HepG2 (cell line): Measurements from ENCODE around the gene WIPF2. TPM values are rescaled to one million over a fixed set of nuclear protein-coding genes. Genes with fewer than 3 reads are reported as not detected.

Experiments used
- ADNP ChIP-seq: sonication (generic); formaldehyde crosslinking; IDR thresholded peaks from 2 replicates; pipeline ENCODE4 v1.4.0; 2020; ENCODE audit warnings: missing genetic modification reagents
- FOXM1 ChIP-seq: sonication (generic); formaldehyde crosslinking; IDR thresholded peaks from 2 replicates; pipeline ENCODE4 v1.5.0; 2020; ENCODE audit warnings: missing genetic modification reagents
- KAT2B ChIP-seq: fragments of 150-350 bp; IDR thresholded peaks from 2 replicates; pipeline ENCODE4 v1.6.1; 2014; ENCODE audit warnings: low read depth, low read length, borderline replicate concordance
- MED1 ChIP-seq: sonication (generic); formaldehyde crosslinking; IDR thresholded peaks from 2 replicates; pipeline ENCODE4 v1.4.0; 2020; ENCODE audit warnings: missing genetic modification reagents
- NCOA1 ChIP-seq: sonication (generic); formaldehyde crosslinking; IDR thresholded peaks from 2 replicates; pipeline ENCODE4 v1.9.0; 2021; ENCODE audit warnings: missing genetic modification reagents
- NFIB ChIP-seq: sonication (generic); formaldehyde crosslinking; IDR thresholded peaks from 2 replicates; pipeline ENCODE4 v1.9.0; 2021; ENCODE audit warnings: missing genetic modification reagents, mild to moderate bottlenecking, borderline replicate concordance
- PHF21A ChIP-seq: sonication (generic); formaldehyde crosslinking; IDR thresholded peaks from 2 replicates; pipeline ENCODE4 v1.5.0; 2020; ENCODE audit warnings: mild to moderate bottlenecking, missing genetic modification reagents
- PHF5A ChIP-seq: IDR thresholded peaks from one replicate; pipeline ENCODE4 v1.6.1; 2018; ENCODE audit warnings: low read depth, missing genetic modification reagents; ENCODE audit not compliant: unreplicated experiment
- TAF15 ChIP-seq: fragments of 200-400 bp; formaldehyde crosslinking; IDR thresholded peaks from one replicate; pipeline ENCODE4 v1.6.1; 2018; ENCODE audit warnings: mild to moderate bottlenecking, low read depth, low read length; ENCODE audit not compliant: poor library complexity, severe bottlenecking
- ZNF136 ChIP-seq: sonication (generic); formaldehyde crosslinking; IDR thresholded peaks from 2 replicates; pipeline ENCODE4 v1.8.1; 2022; ENCODE audit warnings: low read depth, mild to moderate bottlenecking, moderate library complexity, missing genetic modification reagents
- ZNF460 ChIP-seq: sonication (generic); formaldehyde crosslinking; IDR thresholded peaks from 2 replicates; pipeline ENCODE4 v1.5.1; 2020; ENCODE audit warnings: missing genetic modification reagents, mild to moderate bottlenecking, borderline replicate concordance
- ZNF747 ChIP-seq: sonication (generic); formaldehyde crosslinking; IDR thresholded peaks from 2 replicates; pipeline ENCODE4 v1.8.1; 2023; ENCODE audit warnings: missing genetic modification reagents, mild to moderate bottlenecking, borderline replicate concordance
- ZNF788 ChIP-seq: sonication (generic); formaldehyde crosslinking; IDR thresholded peaks from 2 replicates; pipeline ENCODE4 v1.5.0; 2020; ENCODE audit warnings: mild to moderate bottlenecking, missing genetic modification reagents, borderline replicate concordance
- polyA plus RNA-seq, 8 experiments: library from polyadenylated mRNA; depleted of rRNA in 3 of 8; stranded (reverse) in 7 of 8; unstranded in 1 of 8; fragments of >200 nt; fragmentation: Illumina TruSeq in 4 of 8; extraction: Trizol in 4 of 8; gene quantifications; 2 replicates each; pipeline versions ENCODE4 v1.2.1 to v1.2.3, GENCODE V29; 2011 to 2016; ENCODE audit warnings: low read depth in 4 of 8, missing spikeins in 1 of 8, mixed read lengths in 1 of 8; ENCODE audit not compliant: insufficient read depth in 1 of 8
- total RNA-seq, 5 experiments: library from RNA; depleted of rRNA; stranded (reverse); fragments of >200 nt; fragmentation: Illumina TruSeq; extraction: Trizol; gene quantifications; 2 replicates each; pipeline ENCODE4 v1.2.3, GENCODE V29; 2016; ENCODE audit warnings: low read depth in 1 of 5
- TF ChIP-seq, protein P1 (sequence below): sonication (generic); formaldehyde crosslinking; IDR thresholded peaks from 2 replicates; pipeline ENCODE4 v1.5.1; 2020; ENCODE audit warnings: mild to moderate bottlenecking, missing genetic modification reagents, moderate library complexity
- TF ChIP-seq, protein P2 (sequence below), 2 experiments: sonication (generic) in 1 of 2; formaldehyde crosslinking in 1 of 2; IDR thresholded peaks; 2 replicates each; pipeline versions ENCODE4 v1.4.0 to v1.6.1; 2018 to 2020; ENCODE audit warnings: missing genetic modification reagents in 2 of 2, borderline replicate concordance in 1 of 2, low read depth in 1 of 2, mild to moderate bottlenecking in 1 of 2, missing biosample characterization in 1 of 2
- TF ChIP-seq, protein P3 (sequence below): sonication (generic); formaldehyde crosslinking; IDR thresholded peaks from 2 replicates; pipeline ENCODE4 v1.8.1; 2023; ENCODE audit warnings: mild to moderate bottlenecking, missing genetic modification reagents, borderline replicate concordance
- TF ChIP-seq, protein P4 (sequence below): sonication (generic); formaldehyde crosslinking; IDR thresholded peaks from 2 replicates; pipeline ENCODE4 v1.4.0; 2020; ENCODE audit warnings: missing genetic modification reagents, borderline replicate concordance

The WIPF2 gene
- total and polyA plus RNA-seq, 2 of the 13 experiments (the other 11 are each of a cell fraction or from before 2014, with no cell fraction given) = 7.2 to 10.8 TPM

DNA sequence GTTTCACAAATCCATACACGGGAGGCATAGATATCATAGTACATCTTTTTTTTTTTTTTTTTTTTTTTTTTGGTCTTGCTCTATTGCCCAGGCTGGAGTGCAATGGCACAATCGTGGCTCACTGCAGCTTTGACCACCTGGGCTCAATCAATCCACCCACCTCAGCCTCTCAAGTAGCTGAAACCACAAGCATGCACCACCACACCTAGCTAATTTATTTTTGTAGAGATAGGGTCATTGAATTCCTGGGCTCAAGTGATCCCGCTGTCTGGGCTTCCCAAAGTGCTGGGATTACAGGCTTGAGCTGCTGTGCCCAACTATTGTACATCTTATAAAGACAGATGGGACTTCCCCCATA lies 45.3 kb upstream of the WIPF2 start (continued):
- TF ChIP-seq KAT2B = no peak
- TF ChIP-seq PHF5A (CRISPR knock-in tag) = no peak
- TF ChIP-seq MED1 = no peak
- no peak for TF ChIP-seq ZNF136 (CRISPR knock-in tag)
- TF ChIP-seq, protein P1, sequence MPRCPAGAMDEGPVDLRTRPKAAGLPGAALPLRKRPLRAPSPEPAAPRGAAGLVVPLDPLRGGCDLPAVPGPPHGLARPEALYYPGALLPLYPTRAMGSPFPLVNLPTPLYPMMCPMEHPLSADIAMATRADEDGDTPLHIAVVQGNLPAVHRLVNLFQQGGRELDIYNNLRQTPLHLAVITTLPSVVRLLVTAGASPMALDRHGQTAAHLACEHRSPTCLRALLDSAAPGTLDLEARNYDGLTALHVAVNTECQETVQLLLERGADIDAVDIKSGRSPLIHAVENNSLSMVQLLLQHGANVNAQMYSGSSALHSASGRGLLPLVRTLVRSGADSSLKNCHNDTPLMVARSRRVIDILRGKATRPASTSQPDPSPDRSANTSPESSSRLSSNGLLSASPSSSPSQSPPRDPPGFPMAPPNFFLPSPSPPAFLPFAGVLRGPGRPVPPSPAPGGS (CRISPR knock-in tag) = no peak
- 0 out of 2 replicates have a peak, but pooled peaks have one; percentile 9 for TF ChIP-seq ZNF460
- TF ChIP-seq ZNF747 (CRISPR knock-in tag) = 0 out of 2 replicates have a peak, but pooled peaks have one; percentile 30
- TF ChIP-seq, protein P2, sequence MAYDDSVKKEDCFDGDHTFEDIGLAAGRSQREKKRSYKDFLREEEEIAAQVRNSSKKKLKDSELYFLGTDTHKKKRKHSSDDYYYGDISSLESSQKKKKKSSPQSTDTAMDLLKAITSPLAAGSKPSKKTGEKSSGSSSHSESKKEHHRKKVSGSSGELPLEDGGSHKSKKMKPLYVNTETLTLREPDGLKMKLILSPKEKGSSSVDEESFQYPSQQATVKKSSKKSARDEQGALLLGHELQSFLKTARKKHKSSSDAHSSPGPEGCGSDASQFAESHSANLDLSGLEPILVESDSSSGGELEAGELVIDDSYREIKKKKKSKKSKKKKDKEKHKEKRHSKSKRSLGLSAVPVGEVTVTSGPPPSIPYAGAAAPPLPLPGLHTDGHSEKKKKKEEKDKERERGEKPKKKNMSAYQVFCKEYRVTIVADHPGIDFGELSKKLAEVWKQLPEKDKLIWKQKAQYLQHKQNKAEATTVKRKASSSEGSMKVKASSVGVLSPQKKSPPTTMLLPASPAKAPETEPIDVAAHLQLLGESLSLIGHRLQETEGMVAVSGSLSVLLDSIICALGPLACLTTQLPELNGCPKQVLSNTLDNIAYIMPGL (CRISPR knock-in tag; IDR thresholded peaks at IDR 0.05; ENCODE audit: borderline replicate concordance in 1 of 2, low read depth in 1 of 2) = no peak
- peak; percentile 1; the same call in 1 of the 2 replicates for TF ChIP-seq PHF21A (CRISPR knock-in tag)
- TF ChIP-seq, protein P3, sequence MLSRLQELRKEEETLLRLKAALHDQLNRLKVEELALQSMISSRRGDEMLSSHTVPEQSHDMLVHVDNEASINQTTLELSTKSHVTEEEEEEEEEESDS (CRISPR knock-in tag) = no peak
- TF ChIP-seq NCOA1 = no peak
- TF ChIP-seq ADNP (CRISPR knock-in tag) = no peak
- no peak for TF ChIP-seq FOXM1 (CRISPR knock-in tag)
- TF ChIP-seq NFIB (CRISPR knock-in tag) = no peak
- TF ChIP-seq, protein P4, sequence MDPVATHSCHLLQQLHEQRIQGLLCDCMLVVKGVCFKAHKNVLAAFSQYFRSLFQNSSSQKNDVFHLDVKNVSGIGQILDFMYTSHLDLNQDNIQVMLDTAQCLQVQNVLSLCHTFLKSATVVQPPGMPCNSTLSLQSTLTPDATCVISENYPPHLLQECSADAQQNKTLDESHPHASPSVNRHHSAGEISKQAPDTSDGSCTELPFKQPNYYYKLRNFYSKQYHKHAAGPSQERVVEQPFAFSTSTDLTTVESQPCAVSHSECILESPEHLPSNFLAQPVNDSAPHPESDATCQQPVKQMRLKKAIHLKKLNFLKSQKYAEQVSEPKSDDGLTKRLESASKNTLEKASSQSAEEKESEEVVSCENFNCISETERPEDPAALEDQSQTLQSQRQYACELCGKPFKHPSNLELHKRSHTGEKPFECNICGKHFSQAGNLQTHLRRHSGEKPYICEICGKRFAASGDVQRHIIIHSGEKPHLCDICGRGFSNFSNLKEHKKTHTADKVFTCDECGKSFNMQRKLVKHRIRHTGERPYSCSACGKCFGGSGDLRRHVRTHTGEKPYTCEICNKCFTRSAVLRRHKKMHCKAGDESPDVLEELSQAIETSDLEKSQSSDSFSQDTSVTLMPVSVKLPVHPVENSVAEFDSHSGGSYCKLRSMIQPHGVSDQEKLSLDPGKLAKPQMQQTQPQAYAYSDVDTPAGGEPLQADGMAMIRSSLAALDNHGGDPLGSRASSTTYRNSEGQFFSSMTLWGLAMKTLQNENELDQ (CRISPR knock-in tag) = no peak
- TF ChIP-seq TAF15 = no peak
- peak; percentile 52; the same call in 1 of the 2 replicates for TF ChIP-seq ZNF788
